ENCODE data around the gene DCAF5. TPM values are rescaled to one million over a fixed set of nuclear protein-coding genes. Genes with fewer than 3 reads are reported as not detected.

Gene DCAF5
- total and polyA plus RNA-seq, 5 donors, result 22.5 to 53.6 (median 46.8) TPM

DNA sequence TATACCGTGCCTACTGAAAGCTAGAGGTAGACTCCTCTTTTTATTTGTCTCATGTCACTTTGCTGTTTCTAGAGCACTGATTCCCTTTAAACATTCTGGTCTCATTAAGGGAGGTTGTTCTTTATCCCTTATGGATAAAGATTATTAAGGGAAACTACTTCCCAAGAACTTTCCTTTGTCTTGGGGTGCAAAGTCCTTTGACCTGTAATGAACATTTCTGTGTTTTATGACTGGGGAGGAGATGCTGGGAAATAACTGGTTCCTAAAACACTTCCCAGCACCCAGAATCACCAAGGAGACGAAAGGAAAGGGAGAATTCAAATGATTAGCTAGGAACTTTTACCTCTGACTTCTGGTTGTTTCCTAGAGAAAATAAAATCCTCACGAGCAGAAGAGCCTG lies 110.6 kb downstream of the DCAF5 start:
- Histone ChIP-seq H3K9me3 (ENCODE audit: control insufficient read depth, low read length) (no peaks in the 10 kb centered on the region), H3K27me3 (ENCODE audit: control insufficient read depth, insufficient read depth) (no peaks in the 10 kb centered on the region), H3K4me1 (ENCODE audit: control insufficient read depth, insufficient read depth, low read length) (peaks cover 44% of the 10 kb centered on the region), H3K4me3 (ENCODE audit: low read length) (no peak overlapping the region), H3K27ac (ENCODE audit: low read length) (no peak overlapping the region)
- WGBS, result 59% methylated on average over 3 of the region's 3 CpGs
- intact Hi-C loops (cut with DNase I), result no loop called here
- ATAC-seq (no peak), DNase-seq (no peak)

DNA sequence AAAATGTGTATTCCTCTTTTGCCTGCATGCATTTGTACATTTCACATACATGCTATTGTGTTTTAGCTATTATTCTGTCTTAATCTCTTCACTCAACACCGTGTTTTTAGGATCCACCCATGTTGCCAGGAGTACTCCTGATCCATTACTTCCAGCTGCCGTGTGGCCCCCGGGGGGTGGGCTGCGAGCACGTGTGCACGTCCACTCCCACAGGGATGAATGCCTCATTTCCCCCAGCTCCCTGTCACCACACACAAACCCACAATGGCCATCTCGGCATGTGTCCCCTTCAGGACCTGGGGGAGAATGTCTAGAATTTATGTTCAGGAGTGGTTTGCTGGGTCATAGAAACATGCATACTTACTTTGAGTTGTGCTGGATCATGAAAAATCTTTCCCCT lies 111.1 kb downstream of the DCAF5 start:
- H3K4me3 ChIP-seq (ENCODE audit: low read length), result no peak overlapping the region
- H3K9me3 ChIP-seq (ENCODE audit: control insufficient read depth, low read length), result no peaks in the 10 kb centered on the region
- H3K4me1 ChIP-seq (ENCODE audit: control insufficient read depth, insufficient read depth, low read length), result peaks cover 45% of the 10 kb centered on the region
- no peak overlapping the region for H3K27ac ChIP-seq (ENCODE audit: low read length)
- peak in 1 of 3 donors; percentile 42 for DNase-seq
- H3K27me3 ChIP-seq (ENCODE audit: control insufficient read depth, insufficient read depth), result no peaks in the 10 kb centered on the region
- WGBS, result 75% methylated on average over 7 of the region's 7 CpGs
- no peak for ATAC-seq
- intact Hi-C loops (cut with DNase I), result no loop called here

DNA sequence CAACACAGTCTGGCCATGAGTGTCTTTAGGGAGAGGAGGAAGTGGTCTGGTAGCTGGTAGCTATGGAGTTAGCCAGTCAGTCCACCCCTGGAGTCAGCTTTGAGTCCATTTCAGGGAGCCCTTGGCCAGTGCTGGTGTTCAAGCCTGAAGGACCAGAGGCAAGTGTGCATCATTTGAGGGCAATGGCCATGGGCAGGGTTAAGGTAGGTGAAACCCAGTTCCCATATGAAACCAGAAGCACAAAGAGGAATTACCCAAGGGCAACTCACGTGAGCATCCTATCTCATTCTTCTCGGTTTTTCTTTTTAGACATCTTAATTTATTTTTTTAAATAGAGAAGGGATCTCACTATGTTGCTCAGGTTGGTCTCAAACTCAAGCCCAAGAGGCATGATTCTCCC lies 112.6 kb downstream of the DCAF5 start:
- H3K4me1 ChIP-seq (ENCODE audit: control insufficient read depth, insufficient read depth, low read length), result peaks cover 31% of the 10 kb centered on the region
- WGBS, result 91% methylated on average over 2 of the region's 2 CpGs

DNA sequence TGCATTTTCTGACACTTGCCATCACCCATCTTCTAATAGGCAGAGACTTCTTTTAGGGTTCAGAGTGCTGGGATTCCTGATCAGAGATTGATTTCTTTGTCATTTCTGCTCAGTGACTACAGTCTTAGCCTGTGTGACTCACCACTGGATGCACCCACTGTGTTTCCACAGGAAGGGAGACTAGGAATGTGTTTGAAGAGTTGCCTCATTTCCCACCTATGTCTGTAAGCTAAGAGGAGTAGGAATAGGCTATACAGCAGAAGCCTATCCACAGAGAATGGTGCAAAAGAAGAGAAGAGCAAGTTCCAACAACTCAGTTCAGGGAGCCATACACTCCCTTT lies 113.7 kb downstream of the DCAF5 start:
- Histone ChIP-seq H3K4me3 (ENCODE audit: low read length) (no peak overlapping the region), H3K27me3 (ENCODE audit: control insufficient read depth, insufficient read depth) (no peaks in the 10 kb centered on the region), H3K27ac (ENCODE audit: low read length) (no peak overlapping the region), H3K9me3 (ENCODE audit: control insufficient read depth, low read length) (no peaks in the 10 kb centered on the region), H3K4me1 (ENCODE audit: control insufficient read depth, insufficient read depth, low read length) (peaks cover 21% of the 10 kb centered on the region)
- no peak for DNase-seq
- intact Hi-C loops (cut with DNase I), result no loop called here
- ATAC-seq, result peak in 1 of 2 donors; percentile 59

More for the DNA sequence above, 112.6 kb downstream of the DCAF5 start:
- Histone ChIP-seq H3K9me3 (ENCODE audit: control insufficient read depth, low read length) (no peaks in the 10 kb centered on the region), H3K27me3 (ENCODE audit: control insufficient read depth, insufficient read depth) (no peaks in the 10 kb centered on the region), H3K4me3 (ENCODE audit: low read length) (no peak overlapping the region), H3K27ac (ENCODE audit: low read length) (no peak overlapping the region)
- ATAC-seq (no peak), DNase-seq (no peak)
- intact Hi-C loops (cut with DNase I), result no loop called here

DNA sequence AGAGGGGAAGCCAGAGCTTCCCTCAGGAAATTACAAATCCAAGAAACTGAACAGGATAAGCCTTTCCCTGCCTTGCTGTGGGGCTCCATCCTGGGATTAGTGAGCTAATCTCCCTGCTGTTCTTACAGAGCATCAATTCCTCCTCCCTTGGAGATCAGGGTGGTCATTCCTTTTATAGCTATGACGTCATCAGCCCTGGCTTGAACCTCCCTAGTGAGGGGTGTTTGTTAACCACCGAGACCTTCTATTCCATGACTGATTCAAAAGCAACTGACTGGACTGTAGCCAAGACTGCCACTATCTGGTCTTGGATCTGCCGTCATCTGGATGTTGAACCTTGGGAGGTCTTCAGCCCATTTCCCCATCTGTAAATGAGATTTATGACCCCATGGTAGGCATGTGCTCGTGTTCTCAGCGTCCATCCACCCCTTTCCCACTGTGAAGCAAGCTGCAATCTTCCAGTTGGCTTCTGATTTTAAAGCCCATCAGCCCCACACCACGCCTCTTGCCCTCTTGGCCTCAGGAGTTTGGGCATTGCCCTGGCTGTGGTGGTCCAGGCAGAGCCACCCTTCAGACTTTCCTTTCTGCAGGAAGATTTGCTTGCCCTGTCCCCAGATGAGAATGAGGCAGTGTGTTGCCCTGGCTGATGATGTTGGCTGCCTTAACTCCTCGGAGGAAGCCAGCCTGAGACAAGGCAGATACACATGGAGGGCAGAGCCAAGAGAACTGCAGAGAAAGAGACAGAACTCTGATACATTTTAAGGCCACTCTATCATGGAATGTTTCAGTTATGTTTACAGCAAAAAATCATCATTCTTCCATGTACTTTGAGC lies 114.2 kb downstream of the DCAF5 start:
- Histone ChIP-seq H3K4me1 (ENCODE audit: control insufficient read depth, insufficient read depth, low read length) (peaks cover 16% of the 10 kb centered on the region), H3K9me3 (ENCODE audit: control insufficient read depth, low read length) (no peaks in the 10 kb centered on the region), H3K27ac (ENCODE audit: low read length) (peak overlapping the region; percentile 20), H3K4me3 (ENCODE audit: low read length) (no peak overlapping the region), H3K27me3 (ENCODE audit: control insufficient read depth, insufficient read depth) (no peaks in the 10 kb centered on the region)
- WGBS, result 38% methylated on average over 7 of the region's 7 CpGs
- ATAC-seq, result peak; percentile 58 to 82
- DNase-seq, result peak in 2 of 3 donors; percentile 22 to 65
- intact Hi-C loops (cut with DNase I), result no loop called here

DNA sequence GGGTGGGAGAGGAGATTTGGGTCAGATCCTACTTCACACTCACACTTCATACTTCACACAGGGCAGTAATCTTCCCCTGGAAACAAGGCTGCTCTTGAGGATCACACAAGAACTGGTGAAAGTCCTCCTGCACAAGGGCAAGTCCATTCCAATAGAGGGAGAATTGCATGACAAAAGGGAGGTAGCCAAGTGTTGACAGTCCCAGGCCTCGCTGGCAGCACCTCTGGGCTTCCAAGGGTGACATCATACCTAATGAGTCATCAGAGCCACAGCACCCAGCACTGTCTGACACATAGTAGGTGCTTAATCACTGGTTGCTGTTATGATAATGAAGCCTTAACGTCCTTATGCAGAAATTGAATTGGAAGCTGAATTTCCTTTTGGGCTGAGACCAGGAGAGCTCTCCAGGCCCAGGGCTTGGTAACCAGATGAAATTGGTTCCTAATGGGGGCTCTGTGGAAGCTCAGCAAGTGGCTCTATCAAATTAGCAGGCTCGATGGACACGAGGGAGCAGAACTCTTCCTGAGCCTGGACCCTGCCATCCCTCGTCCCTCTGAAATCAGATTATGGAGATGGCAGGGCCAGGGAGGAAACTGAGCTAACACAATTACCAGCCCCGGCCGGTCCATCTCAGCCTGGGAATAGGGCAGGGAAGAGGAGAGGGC lies 115.0 kb downstream of the DCAF5 start:
- Histone ChIP-seq H3K27ac (ENCODE audit: low read length) (peak overlapping the region; percentile 20), H3K4me1 (ENCODE audit: control insufficient read depth, insufficient read depth, low read length) (peaks cover 10% of the 10 kb centered on the region)
- 46% methylated on average over 7 of the region's 7 CpGs for WGBS

DNA sequence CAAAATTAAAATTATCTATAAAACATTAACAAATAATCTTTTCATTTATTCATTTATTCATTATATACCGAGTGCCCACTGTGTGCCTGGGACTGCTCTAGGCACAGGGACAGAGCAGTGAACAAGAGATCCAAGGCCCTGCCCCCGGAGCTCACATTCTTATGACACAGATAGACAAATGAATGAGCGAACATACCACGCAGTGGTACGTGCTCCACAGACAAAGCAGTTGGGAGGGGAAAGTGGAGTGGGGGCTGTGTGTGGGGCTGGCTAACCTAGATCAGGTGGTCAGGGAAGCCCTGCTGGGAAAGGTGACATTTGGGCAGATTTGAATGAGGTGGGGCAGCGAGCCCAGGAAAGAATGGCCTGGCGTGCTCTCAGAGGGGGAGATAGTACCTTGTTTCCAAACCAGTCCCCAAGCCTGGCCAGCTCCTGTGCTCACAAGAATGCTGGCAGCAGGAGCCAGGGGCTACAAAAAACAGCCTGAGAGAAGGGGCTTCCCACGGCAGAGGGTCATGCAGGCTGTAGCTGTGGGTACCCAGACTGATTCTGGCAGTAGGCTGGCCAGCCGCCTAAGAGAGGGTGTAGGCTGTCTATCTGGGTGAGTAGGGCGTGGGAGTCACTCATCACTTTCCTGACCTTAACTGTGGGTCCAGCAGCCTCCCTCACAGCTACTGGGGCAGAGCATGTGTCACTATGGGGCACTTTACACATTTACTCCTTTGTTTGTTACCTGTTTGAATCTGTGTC lies 116.0 kb downstream of the DCAF5 start:
- ATAC-seq (no peak), DNase-seq (peak in 1 of 3 donors; percentile 52)
- no peaks in the 10 kb centered on the region for H3K9me3 ChIP-seq (ENCODE audit: control insufficient read depth, low read length)
- intact Hi-C loops (cut with DNase I), result no loop called here
- 85% methylated on average over 10 of the region's 10 CpGs for whole genome bisulfite sequencing
- H3K27me3 ChIP-seq (ENCODE audit: control insufficient read depth, insufficient read depth), result no peaks in the 10 kb centered on the region
- no peak overlapping the region for H3K4me3 ChIP-seq (ENCODE audit: low read length)
- H3K4me1 ChIP-seq (ENCODE audit: control insufficient read depth, insufficient read depth, low read length), result peaks cover 10% of the 10 kb centered on the region
- H3K27ac ChIP-seq (ENCODE audit: low read length), result no peak overlapping the region

More for the DNA sequence above, 115.0 kb downstream of the DCAF5 start:
- no peaks in the 10 kb centered on the region for H3K27me3 ChIP-seq (ENCODE audit: control insufficient read depth, insufficient read depth)
- ATAC-seq, result peak; percentile 22 to 31
- peak in 2 of 3 donors; percentile 36 to 48 for DNase-seq
- no peaks in the 10 kb centered on the region for H3K9me3 ChIP-seq (ENCODE audit: control insufficient read depth, low read length)
- no peak overlapping the region for H3K4me3 ChIP-seq (ENCODE audit: low read length)
- intact Hi-C loops (cut with DNase I), result no loop called here

DNA sequence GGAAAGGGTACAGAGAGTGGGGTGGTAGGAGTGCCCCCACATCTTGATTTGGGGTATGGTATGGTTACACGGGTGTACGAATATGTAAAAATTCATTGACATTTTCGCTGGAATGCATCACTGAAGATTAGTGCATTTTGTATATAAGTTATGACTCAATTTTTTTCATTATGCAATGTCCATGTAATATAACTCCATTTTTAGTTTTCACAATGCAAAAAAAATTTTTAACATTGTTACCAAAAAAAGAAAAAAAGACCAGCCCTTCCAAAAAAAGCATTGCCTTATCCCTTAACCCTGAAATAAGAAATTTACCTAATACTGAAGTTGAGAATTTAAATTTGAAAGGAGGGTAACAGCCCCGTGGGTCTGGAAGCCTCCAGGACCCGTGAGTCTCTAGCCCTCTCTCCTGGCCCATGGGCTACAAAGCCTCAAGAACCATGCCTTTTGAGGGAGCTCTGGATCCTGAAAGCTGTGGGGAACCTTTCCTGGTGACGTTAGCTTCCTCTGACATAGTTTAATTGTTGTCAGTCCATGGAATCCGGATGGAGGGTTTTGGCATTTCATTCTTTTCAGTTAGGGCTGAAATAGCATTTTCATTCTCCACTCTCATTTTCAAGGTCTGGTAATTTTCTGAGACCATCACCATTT lies 118.2 kb downstream of the DCAF5 start:
- DNase-seq, result no peak
- Histone ChIP-seq H3K27me3 (ENCODE audit: control insufficient read depth, insufficient read depth) (no peaks in the 10 kb centered on the region), H3K9me3 (ENCODE audit: control insufficient read depth, low read length) (no peaks in the 10 kb centered on the region), H3K4me3 (ENCODE audit: low read length) (no peak overlapping the region), H3K4me1 (ENCODE audit: control insufficient read depth, insufficient read depth, low read length) (peaks cover 10% of the 10 kb centered on the region), H3K27ac (ENCODE audit: low read length) (no peak overlapping the region)
- WGBS, result 66% methylated on average over 7 of the region's 7 CpGs
- intact Hi-C loops (cut with DNase I), result no loop called here
- no peak for ATAC-seq

DNA sequence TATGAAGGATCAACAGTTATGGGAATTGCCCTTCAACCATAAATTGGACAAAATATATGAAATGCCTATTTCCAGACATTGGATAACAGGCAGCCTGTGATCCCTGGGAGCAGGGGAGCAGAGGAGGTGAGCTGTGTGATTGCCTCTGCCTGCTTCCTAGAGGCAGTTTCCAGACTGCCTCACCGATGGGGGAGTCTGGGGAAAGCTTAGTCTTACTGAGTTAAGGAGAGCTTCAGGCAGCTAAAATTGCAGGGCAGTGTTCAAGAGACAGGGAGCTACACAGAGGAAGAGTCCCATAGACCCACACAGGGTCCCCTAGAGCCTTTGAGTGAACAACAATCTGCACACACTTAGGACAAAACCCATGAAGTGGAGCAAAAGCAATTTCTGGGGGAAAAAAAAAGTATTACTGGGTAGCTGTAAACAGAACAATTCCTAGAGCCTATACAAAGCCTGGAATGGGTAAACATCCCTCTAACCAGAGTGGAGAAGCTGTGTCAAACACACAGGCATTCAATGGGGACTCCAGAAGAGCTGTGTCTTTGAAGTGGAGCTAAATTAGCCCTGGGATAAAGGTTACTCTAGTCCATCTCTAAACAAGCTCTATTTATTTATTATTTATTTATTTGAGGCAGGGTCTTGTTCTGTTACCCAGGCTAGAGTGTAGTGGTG lies 125.5 kb downstream of the DCAF5 start:
- ATAC-seq (no peak), DNase-seq (no peak)
- H3K4me3 ChIP-seq (ENCODE audit: low read length), result no peak overlapping the region
- no peaks in the 10 kb centered on the region for H3K4me1 ChIP-seq (ENCODE audit: control insufficient read depth, insufficient read depth, low read length)
- no peaks in the 10 kb centered on the region for H3K27me3 ChIP-seq (ENCODE audit: control insufficient read depth, insufficient read depth)
- H3K9me3 ChIP-seq (ENCODE audit: control insufficient read depth, low read length), result no peaks in the 10 kb centered on the region
- 58% methylated on average over 1 of the region's 1 CpG for WGBS
- intact Hi-C loops (cut with DNase I), result no loop called here
- no peak overlapping the region for H3K27ac ChIP-seq (ENCODE audit: low read length)

DNA sequence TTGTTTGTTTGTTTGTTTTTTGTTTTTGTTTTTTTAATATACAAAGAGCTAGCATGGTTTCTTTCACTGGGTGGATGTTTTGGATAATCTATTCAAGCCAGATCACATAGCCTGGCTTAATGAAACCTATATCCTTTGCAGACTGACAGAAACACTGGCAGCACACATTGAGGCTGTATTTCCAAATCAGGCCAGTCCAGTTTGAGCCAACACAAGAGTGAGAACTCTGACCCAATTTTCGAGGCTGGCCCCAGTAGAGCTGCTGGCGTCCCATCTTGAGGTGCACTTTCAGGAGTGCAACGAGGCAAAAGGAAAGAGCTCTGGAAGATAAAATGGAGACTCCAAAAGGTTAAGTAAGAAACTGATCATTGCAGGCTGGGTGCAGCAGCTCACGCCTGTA lies 129.9 kb downstream of the DCAF5 start:
- ATAC-seq (no peak), DNase-seq (no peak)
- intact Hi-C loops (cut with DNase I), result no loop called here
- Histone ChIP-seq H3K4me1 (ENCODE audit: control insufficient read depth, insufficient read depth, low read length) (no peaks in the 10 kb centered on the region), H3K4me3 (ENCODE audit: low read length) (no peak overlapping the region), H3K9me3 (ENCODE audit: control insufficient read depth, low read length) (no peaks in the 10 kb centered on the region), H3K27me3 (ENCODE audit: control insufficient read depth, insufficient read depth) (no peaks in the 10 kb centered on the region), H3K27ac (ENCODE audit: low read length) (no peak overlapping the region)
- WGBS, result 79% methylated on average over 4 of the region's 4 CpGs

Measured in right cardiac atrium (tissue), 5 donors.